Measurements from ENCODE around the gene ATP2C2.

ATP2C2 gene

DNA sequence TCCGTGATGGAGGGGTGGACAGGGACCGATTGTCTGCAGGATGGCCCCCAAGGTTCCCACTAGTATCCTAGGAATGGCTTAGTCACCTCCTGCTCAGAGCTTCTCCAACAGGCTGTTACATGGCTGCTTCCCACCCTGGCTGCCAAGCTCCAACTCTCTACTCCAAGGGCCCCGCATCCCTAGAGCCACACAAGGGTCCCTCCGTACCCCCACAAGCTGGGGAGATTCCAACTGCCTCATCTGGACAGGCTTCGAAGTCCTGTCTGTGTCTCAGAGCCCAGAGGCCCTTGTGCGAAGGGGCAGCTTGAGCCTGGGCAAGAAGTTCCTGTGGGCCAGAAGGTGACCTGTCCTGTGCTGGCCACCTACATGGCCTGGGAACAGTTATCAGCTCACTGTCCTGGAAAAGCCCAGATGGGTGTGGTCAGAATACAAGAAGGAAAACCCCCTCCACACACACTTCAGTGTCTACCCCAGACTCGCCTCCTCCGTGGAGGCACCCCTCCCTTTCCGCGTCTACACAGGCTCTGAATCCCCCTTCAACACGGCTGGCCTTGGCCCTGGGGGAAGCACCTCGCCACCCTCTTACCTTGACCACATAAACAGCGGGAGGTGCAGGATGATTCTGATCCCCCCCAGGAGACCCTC is 135.5 kb downstream of the ATP2C2 start:
- peak overlapping the region; percentile 77 for H3K27ac ChIP-seq (ENCODE audit: low read length)

DNA sequence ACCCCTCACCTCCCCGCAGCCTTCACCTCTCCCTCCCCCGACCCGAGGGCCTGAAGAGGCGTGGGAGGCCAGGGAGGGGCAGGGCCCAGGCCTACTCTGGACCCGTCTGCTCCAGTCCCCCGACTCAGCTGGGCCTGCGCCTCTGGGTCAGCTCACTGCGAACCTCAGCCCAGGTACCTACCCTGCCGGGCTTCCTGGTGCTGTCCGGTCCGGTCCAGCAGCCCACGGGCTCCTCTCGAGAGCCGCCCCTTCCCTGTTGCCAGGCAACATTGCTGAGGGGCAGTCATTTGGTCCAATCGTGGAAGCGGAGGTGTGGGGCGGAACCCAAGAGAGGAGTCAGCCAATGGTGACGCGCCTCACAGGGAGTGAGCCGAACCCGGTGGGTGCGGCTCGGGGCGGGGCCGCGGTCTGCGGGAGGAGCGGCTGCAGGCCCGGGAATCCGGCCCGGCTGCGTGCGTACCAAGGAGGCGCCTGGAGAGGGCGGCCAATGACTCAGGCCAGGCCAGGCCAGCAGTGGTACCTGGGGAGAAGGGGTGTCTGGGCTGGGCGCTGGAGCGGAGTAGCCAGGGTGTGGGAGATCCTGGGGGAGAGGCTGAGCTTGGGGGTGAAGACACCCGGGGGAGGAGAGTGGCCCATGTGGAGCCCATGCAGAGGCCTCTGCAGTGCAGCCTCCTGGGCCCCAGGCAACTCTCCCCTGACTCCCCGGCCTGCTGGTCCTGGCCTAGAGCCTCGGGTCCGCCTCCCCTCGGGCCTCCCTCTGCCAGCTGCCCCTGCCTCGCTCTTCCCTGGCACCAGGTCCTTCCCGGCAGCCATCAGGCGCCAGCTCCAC is 136.3 kb downstream of the ATP2C2 start, which contains the start of gene MEAK7:
Gene MEAK7 (minus strand): TSS at position 240 of the 829 bp plus-strand sequence. CDS start 6,573 bp downstream, outside the sequence.
- H4K20me1 ChIP-seq (ENCODE audit: insufficient read depth, low read length): no peaks in the 10 kb centered on the region
- peak within 1 kb of the TSS; percentile 99 for H3K4me2 ChIP-seq (ENCODE audit: insufficient read depth, low read length)
- H3K79me2 ChIP-seq (ENCODE audit: insufficient read depth, low read length): no peaks in the 10 kb centered on the region
- ATAC-seq (ENCODE audit: insufficient read depth, low read depth) (peak; percentile 98), DNase-seq (peak; percentile 97)
- TF ChIP-seq, protein P1, sequence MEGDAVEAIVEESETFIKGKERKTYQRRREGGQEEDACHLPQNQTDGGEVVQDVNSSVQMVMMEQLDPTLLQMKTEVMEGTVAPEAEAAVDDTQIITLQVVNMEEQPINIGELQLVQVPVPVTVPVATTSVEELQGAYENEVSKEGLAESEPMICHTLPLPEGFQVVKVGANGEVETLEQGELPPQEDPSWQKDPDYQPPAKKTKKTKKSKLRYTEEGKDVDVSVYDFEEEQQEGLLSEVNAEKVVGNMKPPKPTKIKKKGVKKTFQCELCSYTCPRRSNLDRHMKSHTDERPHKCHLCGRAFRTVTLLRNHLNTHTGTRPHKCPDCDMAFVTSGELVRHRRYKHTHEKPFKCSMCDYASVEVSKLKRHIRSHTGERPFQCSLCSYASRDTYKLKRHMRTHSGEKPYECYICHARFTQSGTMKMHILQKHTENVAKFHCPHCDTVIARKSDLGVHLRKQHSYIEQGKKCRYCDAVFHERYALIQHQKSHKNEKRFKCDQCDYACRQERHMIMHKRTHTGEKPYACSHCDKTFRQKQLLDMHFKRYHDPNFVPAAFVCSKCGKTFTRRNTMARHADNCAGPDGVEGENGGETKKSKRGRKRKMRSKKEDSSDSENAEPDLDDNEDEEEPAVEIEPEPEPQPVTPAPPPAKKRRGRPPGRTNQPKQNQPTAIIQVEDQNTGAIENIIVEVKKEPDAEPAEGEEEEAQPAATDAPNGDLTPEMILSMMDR (IDR thresholded peaks at IDR 0.05; ENCODE audit: borderline replicate concordance, extremely low read depth, low read length, poor library complexity, severe bottlenecking): no peak
- no peak for TF ChIP-seq EZH2 (IDR thresholded peaks at IDR 0.05; ENCODE audit: borderline replicate concordance, low read depth, low read length, severe bottlenecking)
- peak within 1 kb of the TSS; percentile 50 to 89 for H3K4me3 ChIP-seq (ENCODE audit: low read depth in 1 of 2, low read length in 2 of 2)
- peak within 1 kb of the TSS; percentile 77 for H3K9ac ChIP-seq (ENCODE audit: low read depth, low read length)
- no peaks in the 10 kb centered on the region for H3K27me3 ChIP-seq (ENCODE audit: insufficient read depth, low read length, poor library complexity)
- H3K9me3 ChIP-seq (ENCODE audit: insufficient read depth, low read length, severe bottlenecking): no peaks in the 10 kb centered on the region
- peak within 1 kb of the TSS; percentile 90 for H2AFZ ChIP-seq (ENCODE audit: low read depth, low read length)
- peak within 1 kb of the TSS; percentile 85 for H3K27ac ChIP-seq (ENCODE audit: low read length)
- H3K36me3 ChIP-seq (ENCODE audit: insufficient read depth, low read length): no peaks in the 10 kb centered on the region
- peaks cover 29% of the 10 kb centered on the region for H3K4me1 ChIP-seq (ENCODE audit: insufficient read depth, low read length)

More for the DNA sequence above, 135.5 kb downstream of the ATP2C2 start:
- no peaks in the 10 kb centered on the region for H4K20me1 ChIP-seq (ENCODE audit: insufficient read depth, low read length)
- ATAC-seq (ENCODE audit: insufficient read depth, low read depth): no peak
- peak overlapping the region; percentile 77 for H3K9ac ChIP-seq (ENCODE audit: low read depth, low read length)
- no peaks in the 10 kb centered on the region for H3K9me3 ChIP-seq (ENCODE audit: insufficient read depth, low read length, severe bottlenecking)
- H3K4me3 ChIP-seq (ENCODE audit: low read depth in 1 of 2, low read length in 2 of 2): peak overlapping the region; percentile 50 to 89; a peak in 3 of 4 replicates
- no peaks in the 10 kb centered on the region for H3K27me3 ChIP-seq (ENCODE audit: insufficient read depth, low read length, poor library complexity)
- no peaks in the 10 kb centered on the region for H3K36me3 ChIP-seq (ENCODE audit: insufficient read depth, low read length)
- H3K4me1 ChIP-seq (ENCODE audit: insufficient read depth, low read length): peaks cover 29% of the 10 kb centered on the region
- no peak for DNase-seq
- TF ChIP-seq, protein P1 (IDR thresholded peaks at IDR 0.05; ENCODE audit: borderline replicate concordance, extremely low read depth, low read length, poor library complexity, severe bottlenecking): no peak
- no peak for TF ChIP-seq EZH2 (IDR thresholded peaks at IDR 0.05; ENCODE audit: borderline replicate concordance, low read depth, low read length, severe bottlenecking)
- no peaks in the 10 kb centered on the region for H3K79me2 ChIP-seq (ENCODE audit: insufficient read depth, low read length)
- H2AFZ ChIP-seq (ENCODE audit: low read depth, low read length): peak overlapping the region; percentile 90
- peak overlapping the region; percentile 99 for H3K4me2 ChIP-seq (ENCODE audit: insufficient read depth, low read length)

DNA sequence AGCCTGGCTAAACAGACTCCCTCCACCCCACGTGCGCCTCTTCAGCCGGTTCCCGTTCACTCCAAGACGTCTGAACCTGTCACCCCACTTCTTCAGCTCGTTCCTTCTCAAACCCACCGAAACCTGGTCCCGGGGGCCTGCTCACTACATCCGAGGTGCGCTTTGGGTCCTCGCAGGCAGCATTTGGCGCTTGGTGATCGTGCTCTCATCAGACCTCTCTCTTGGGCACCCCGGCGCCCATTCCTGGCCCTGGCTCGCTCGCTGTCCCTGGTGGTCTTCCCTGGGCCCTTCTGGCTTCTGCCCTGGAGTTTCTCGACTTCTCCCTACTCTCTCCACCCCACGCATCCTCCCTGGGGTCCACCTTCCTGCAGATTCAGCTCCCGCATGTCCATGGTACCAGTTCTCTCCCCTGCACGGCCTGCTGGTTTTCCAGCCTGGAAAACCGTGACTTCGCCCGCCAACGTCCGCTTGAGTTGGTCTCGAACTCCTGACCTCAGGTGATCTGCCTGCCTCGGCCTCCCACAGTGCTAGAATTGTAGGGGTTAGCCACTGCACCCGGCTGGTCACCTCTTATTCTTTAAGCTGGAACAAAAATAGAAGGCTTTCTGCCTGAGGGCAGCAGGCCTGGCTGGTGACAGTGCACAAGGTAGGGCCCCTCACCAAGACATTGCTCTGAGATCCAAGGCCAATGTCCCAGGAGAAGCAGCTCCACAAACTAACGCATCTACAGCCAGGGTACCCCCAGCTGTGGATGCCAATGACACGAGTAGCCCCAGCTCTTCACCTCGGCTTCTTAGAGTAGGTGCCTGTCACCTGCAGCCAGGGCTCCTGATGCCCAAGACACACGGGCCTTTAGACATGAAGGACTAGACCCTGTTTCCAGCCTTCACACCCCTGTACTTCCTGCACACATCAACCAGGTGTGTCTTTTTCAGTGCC is 137.2 kb downstream of the ATP2C2 start:
- peak overlapping the region; percentile 50 to 89 for H3K4me3 ChIP-seq (ENCODE audit: low read depth in 1 of 2, low read length in 2 of 2)
- no peaks in the 10 kb centered on the region for H3K79me2 ChIP-seq (ENCODE audit: insufficient read depth, low read length)
- DNase-seq (no peak), ATAC-seq (ENCODE audit: insufficient read depth, low read depth) (no peak)
- H3K9me3 ChIP-seq (ENCODE audit: insufficient read depth, low read length, severe bottlenecking): no peaks in the 10 kb centered on the region
- peak overlapping the region; percentile 90 for H2AFZ ChIP-seq (ENCODE audit: low read depth, low read length)
- H4K20me1 ChIP-seq (ENCODE audit: insufficient read depth, low read length): no peaks in the 10 kb centered on the region
- H3K9ac ChIP-seq (ENCODE audit: low read depth, low read length): peak overlapping the region; percentile 77
- H3K27ac ChIP-seq (ENCODE audit: low read length): peak overlapping the region; percentile 85
- no peak for TF ChIP-seq EZH2 (IDR thresholded peaks at IDR 0.05; ENCODE audit: borderline replicate concordance, low read depth, low read length, severe bottlenecking)
- TF ChIP-seq, protein P1 (IDR thresholded peaks at IDR 0.05; ENCODE audit: borderline replicate concordance, extremely low read depth, low read length, poor library complexity, severe bottlenecking): no peak
- H3K4me1 ChIP-seq (ENCODE audit: insufficient read depth, low read length): peaks cover 29% of the 10 kb centered on the region
- H3K27me3 ChIP-seq (ENCODE audit: insufficient read depth, low read length, poor library complexity): no peaks in the 10 kb centered on the region
- H3K4me2 ChIP-seq (ENCODE audit: insufficient read depth, low read length): peak overlapping the region; percentile 99
- H3K36me3 ChIP-seq (ENCODE audit: insufficient read depth, low read length): no peaks in the 10 kb centered on the region
